CD4-positive, alpha-beta T cell treated with Interleukin-10 for 1 hour (primary cell): ENCODE measurements around the gene DRC7.
"Not testable (repeated sequence)": the region's sequence is repeated elsewhere in the genome, so short reads cannot be mapped to it uniquely, and the experiment has no call there.

ENCODE experiments used
- DNase-seq: peaks from one replicate; pipeline ENCODE4 v3.0.0-alpha.2; 2020

Gene DRC7

GRCh38 chr16:57738844-57739243 lies 44.2 kb downstream of the DRC7 start:
- DNase-seq: no peak

GRCh38 chr16:57739756-57740422 lies 45.3 kb downstream of the DRC7 start:
- DNase-seq: no peak

GRCh38 chr16:57740423-57741071 lies 45.9 kb downstream of the DRC7 start:
- DNase-seq: no peak

GRCh38 chr16:57741660-57742191 lies 47.1 kb downstream of the DRC7 start:
- no peak for DNase-seq

- no peak for DNase-seq
Measured at GRCh38 chr16:57742543-57742942, 47.9 kb downstream of the DRC7 start.

GRCh38 chr16:57743458-57743857 lies 48.9 kb downstream of the DRC7 start:
- no peak for DNase-seq

- no peak for DNase-seq
Measured at GRCh38 chr16:57743886-57744641, 49.5 kb downstream of the DRC7 start.

GRCh38 chr16:57744642-57744903 lies 50.0 kb downstream of the DRC7 start:
- no peak for DNase-seq

- DNase-seq: no peak
Measured at GRCh38 chr16:57745768-57746167, 51.2 kb downstream of the DRC7 start.

GRCh38 chr16:57746316-57746715 lies 51.7 kb downstream of the DRC7 start:
- DNase-seq: not testable (repeated sequence)

GRCh38 chr16:57747091-57747490 lies 52.5 kb downstream of the DRC7 start:
- DNase-seq: no peak

GRCh38 chr16:57747496-57747895 lies 52.9 kb downstream of the DRC7 start:
- no peak for DNase-seq

- no peak for DNase-seq
Measured at GRCh38 chr16:57747996-57748395, 53.4 kb downstream of the DRC7 start.

GRCh38 chr16:57748596-57748995 lies 54.0 kb downstream of the DRC7 start:
- DNase-seq: no peak

- no peak for DNase-seq
Measured at GRCh38 chr16:57749101-57749692, 54.6 kb downstream of the DRC7 start.

GRCh38 chr16:57749856-57750452 lies 55.3 kb downstream of the DRC7 start:
- no peak for DNase-seq

GRCh38 chr16:57750796-57751538 lies 56.4 kb downstream of the DRC7 start:
- no peak for DNase-seq

- no peak for DNase-seq
Measured at GRCh38 chr16:57751539-57752202, 57.1 kb downstream of the DRC7 start.

- DNase-seq: no peak
Measured at GRCh38 chr16:57752203-57752580, 57.6 kb downstream of the DRC7 start.

GRCh38 chr16:57752581-57753447 lies 58.2 kb downstream of the DRC7 start:
- DNase-seq: no peak
